SK-N-SH (cell line): ENCODE data around the gene EEF1AKMT1.

ENCODE experiments used
- JUND ChIP-seq: IDR thresholded peaks from 2 replicates; pipeline ENCODE4 v1.4.0; 2012
- TAF1 ChIP-seq: IDR thresholded peaks from 2 replicates; pipeline ENCODE4 v1.6.1; 2012; ENCODE audit warnings: low read depth, mild to moderate bottlenecking, low read length, moderate library complexity, borderline replicate concordance
- TF ChIP-seq, protein P1 (sequence below): fragments of 200-600 bp; sonication (generic); IDR thresholded peaks from 2 replicates; pipeline ENCODE4 v1.6.1; 2017; ENCODE audit warnings: antibody characterized with exemption, mild to moderate bottlenecking, moderate library complexity

DNA sequence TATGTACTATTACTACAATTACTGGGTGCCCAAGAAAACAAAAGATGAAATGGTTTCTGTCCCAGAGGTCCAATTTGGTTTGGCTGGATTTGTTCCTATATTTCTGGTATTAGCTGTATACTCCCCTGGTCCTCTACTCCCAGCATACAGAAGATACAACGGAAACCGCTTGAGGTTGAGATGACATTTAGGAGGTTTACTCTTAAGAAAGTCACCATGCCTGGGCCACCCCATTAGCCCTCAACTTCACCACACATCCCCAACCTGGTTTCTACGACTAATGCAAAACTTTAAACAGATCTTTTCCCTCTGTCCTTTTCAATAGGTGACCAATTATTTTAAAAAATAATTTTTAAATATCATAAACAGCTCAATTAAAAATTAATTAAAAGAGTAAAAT lies 46.0 kb upstream of the EEF1AKMT1 start:
- TF ChIP-seq TAF1 (no peak), JUND (no peak)
- TF ChIP-seq, protein P1, sequence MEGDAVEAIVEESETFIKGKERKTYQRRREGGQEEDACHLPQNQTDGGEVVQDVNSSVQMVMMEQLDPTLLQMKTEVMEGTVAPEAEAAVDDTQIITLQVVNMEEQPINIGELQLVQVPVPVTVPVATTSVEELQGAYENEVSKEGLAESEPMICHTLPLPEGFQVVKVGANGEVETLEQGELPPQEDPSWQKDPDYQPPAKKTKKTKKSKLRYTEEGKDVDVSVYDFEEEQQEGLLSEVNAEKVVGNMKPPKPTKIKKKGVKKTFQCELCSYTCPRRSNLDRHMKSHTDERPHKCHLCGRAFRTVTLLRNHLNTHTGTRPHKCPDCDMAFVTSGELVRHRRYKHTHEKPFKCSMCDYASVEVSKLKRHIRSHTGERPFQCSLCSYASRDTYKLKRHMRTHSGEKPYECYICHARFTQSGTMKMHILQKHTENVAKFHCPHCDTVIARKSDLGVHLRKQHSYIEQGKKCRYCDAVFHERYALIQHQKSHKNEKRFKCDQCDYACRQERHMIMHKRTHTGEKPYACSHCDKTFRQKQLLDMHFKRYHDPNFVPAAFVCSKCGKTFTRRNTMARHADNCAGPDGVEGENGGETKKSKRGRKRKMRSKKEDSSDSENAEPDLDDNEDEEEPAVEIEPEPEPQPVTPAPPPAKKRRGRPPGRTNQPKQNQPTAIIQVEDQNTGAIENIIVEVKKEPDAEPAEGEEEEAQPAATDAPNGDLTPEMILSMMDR, result no peak
